HepG2 (cell line): ENCODE measurements around the gene CTRL. TPM values are rescaled to one million over a fixed set of nuclear protein-coding genes. Genes with fewer than 3 reads are reported as not detected.
A peak's percentile ranks its signal among the peaks of the same experiment; 100 is the strongest.

Experiments
- DRAP1 ChIP-seq: IDR thresholded peaks from 2 replicates; pipeline ENCODE4 v1.6.1; 2016; ENCODE audit warnings: missing genetic modification reagents, missing compliant biosample characterization
- EEA1 ChIP-seq: sonication (generic); formaldehyde crosslinking; IDR thresholded peaks from 2 replicates; pipeline ENCODE4 v1.5.1; 2020; ENCODE audit warnings: mild to moderate bottlenecking, missing genetic modification reagents, borderline replicate concordance
- GMEB1 ChIP-seq: sonication (generic); formaldehyde crosslinking; IDR thresholded peaks from 2 replicates; pipeline ENCODE4 v1.5.1; 2020; ENCODE audit warnings: missing genetic modification reagents, mild to moderate bottlenecking, borderline replicate concordance
- HES4 ChIP-seq: sonication (generic); formaldehyde crosslinking; IDR thresholded peaks from 2 replicates; pipeline ENCODE4 v1.9.0; 2021; ENCODE audit warnings: mild to moderate bottlenecking, missing genetic modification reagents, borderline replicate concordance
- KDM5A ChIP-seq: fragments of 200-600 bp; sonication (generic); IDR thresholded peaks from 2 replicates; pipeline ENCODE4 v1.7.0; 2018; ENCODE audit warnings: antibody characterized with exemption, mild to moderate bottlenecking, low read length, borderline replicate concordance
- MEIS2 ChIP-seq: sonication (generic); formaldehyde crosslinking; IDR thresholded peaks from 2 replicates; pipeline ENCODE4 v1.9.0; 2021; ENCODE audit warnings: mild to moderate bottlenecking, missing genetic modification reagents
- POLR2A ChIP-seq, 2 experiments: IDR thresholded peaks; 2 replicates each; pipeline ENCODE4 v1.6.1; 2011; ENCODE audit warnings: low read depth in 2 of 2, low read length in 2 of 2, mild to moderate bottlenecking in 1 of 2, moderate library complexity in 1 of 2; ENCODE audit not compliant: insufficient read depth in 1 of 2
- ZBTB3 ChIP-seq: sonication (generic); formaldehyde crosslinking; IDR thresholded peaks from 2 replicates; pipeline ENCODE4 v1.4.0; 2020; ENCODE audit warnings: low read depth, mild to moderate bottlenecking, moderate library complexity, missing genetic modification reagents, borderline replicate concordance
- ZBTB34 ChIP-seq: sonication (generic); formaldehyde crosslinking; IDR thresholded peaks from 2 replicates; pipeline ENCODE4 v1.8.0; 2022; ENCODE audit warnings: mild to moderate bottlenecking, missing genetic modification reagents
- ZNF101 ChIP-seq: sonication (generic); formaldehyde crosslinking; IDR thresholded peaks from 2 replicates; pipeline ENCODE4 v1.4.0; 2020; ENCODE audit warnings: mild to moderate bottlenecking, low read depth, missing genetic modification reagents, borderline replicate concordance
- ZNF263 ChIP-seq: sonication (generic); formaldehyde crosslinking; IDR thresholded peaks from 2 replicates; pipeline ENCODE4 v1.4.0; 2020; ENCODE audit warnings: missing genetic modification reagents
- ZNF564 ChIP-seq: sonication (generic); formaldehyde crosslinking; IDR thresholded peaks from 2 replicates; pipeline ENCODE4 v1.8.1; 2023; ENCODE audit warnings: mild to moderate bottlenecking, missing genetic modification reagents
- ZNF777 ChIP-seq: sonication (generic); formaldehyde crosslinking; IDR thresholded peaks from 2 replicates; pipeline ENCODE4 v1.4.0; 2020; ENCODE audit warnings: missing genetic modification reagents
- ZNF816 ChIP-seq: sonication (generic); formaldehyde crosslinking; IDR thresholded peaks from 2 replicates; pipeline ENCODE4 v1.8.0; 2022; ENCODE audit warnings: missing genetic modification reagents, mild to moderate bottlenecking, borderline replicate concordance
- ZSCAN29 ChIP-seq: sonication (generic); formaldehyde crosslinking; conservative IDR thresholded peaks from 2 replicates; pipeline ENCODE4 v1.4.0; 2020; ENCODE audit warnings: mild to moderate bottlenecking, missing genetic modification reagents
- polyA plus RNA-seq, 8 experiments: library from polyadenylated mRNA; depleted of rRNA in 3 of 8; stranded (reverse) in 7 of 8; unstranded in 1 of 8; fragments of >200 nt; fragmentation: Illumina TruSeq in 4 of 8; extraction: Trizol in 4 of 8; gene quantifications; 2 replicates each; pipeline versions ENCODE4 v1.2.1 to v1.2.3, GENCODE V29; 2011 to 2016; ENCODE audit warnings: low read depth in 4 of 8, missing spikeins in 1 of 8, mixed read lengths in 1 of 8; ENCODE audit not compliant: insufficient read depth in 1 of 8
- total RNA-seq, 5 experiments: library from RNA; depleted of rRNA; stranded (reverse); fragments of >200 nt; fragmentation: Illumina TruSeq; extraction: Trizol; gene quantifications; 2 replicates each; pipeline ENCODE4 v1.2.3, GENCODE V29; 2016; ENCODE audit warnings: low read depth in 1 of 5
- TF ChIP-seq, protein P1 (sequence below), 2 experiments: sonication (generic) in 1 of 2; formaldehyde crosslinking in 1 of 2; IDR thresholded peaks; 2 replicates each; pipeline versions ENCODE4 v1.4.0 to v1.6.1; 2018 to 2020; ENCODE audit warnings: missing genetic modification reagents in 2 of 2, borderline replicate concordance in 1 of 2, low read depth in 1 of 2, mild to moderate bottlenecking in 1 of 2, missing biosample characterization in 1 of 2
- TF ChIP-seq, protein P2 (sequence below), 2 experiments: fragments of 450-650 bp in 1 of 2; sonication (generic) in 1 of 2; formaldehyde crosslinking; IDR thresholded peaks; 2 replicates each; pipeline versions ENCODE4 v1.5.0 to v1.8.0; 2020 to 2022; ENCODE audit warnings: mild to moderate bottlenecking in 1 of 2, missing genetic modification reagents in 1 of 2
- TF ChIP-seq, protein P3 (sequence below): sonication (generic); formaldehyde crosslinking; IDR thresholded peaks from 2 replicates; pipeline ENCODE4 v1.5.0; 2020; ENCODE audit warnings: mild to moderate bottlenecking, missing genetic modification reagents

The CTRL gene
- total and polyA plus RNA-seq, 2 of the 13 experiments (the other 11 are each of a cell fraction or from before 2014, with no cell fraction given): 1.9 to 2.7 TPM

GRCh38 chr16:67966549-67967182 lies 35.0 kb upstream of the CTRL start (continued):
- TF ChIP-seq, protein P1, sequence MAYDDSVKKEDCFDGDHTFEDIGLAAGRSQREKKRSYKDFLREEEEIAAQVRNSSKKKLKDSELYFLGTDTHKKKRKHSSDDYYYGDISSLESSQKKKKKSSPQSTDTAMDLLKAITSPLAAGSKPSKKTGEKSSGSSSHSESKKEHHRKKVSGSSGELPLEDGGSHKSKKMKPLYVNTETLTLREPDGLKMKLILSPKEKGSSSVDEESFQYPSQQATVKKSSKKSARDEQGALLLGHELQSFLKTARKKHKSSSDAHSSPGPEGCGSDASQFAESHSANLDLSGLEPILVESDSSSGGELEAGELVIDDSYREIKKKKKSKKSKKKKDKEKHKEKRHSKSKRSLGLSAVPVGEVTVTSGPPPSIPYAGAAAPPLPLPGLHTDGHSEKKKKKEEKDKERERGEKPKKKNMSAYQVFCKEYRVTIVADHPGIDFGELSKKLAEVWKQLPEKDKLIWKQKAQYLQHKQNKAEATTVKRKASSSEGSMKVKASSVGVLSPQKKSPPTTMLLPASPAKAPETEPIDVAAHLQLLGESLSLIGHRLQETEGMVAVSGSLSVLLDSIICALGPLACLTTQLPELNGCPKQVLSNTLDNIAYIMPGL (CRISPR knock-in tag; IDR thresholded peaks at IDR 0.05; ENCODE audit: borderline replicate concordance in 1 of 2, low read depth in 1 of 2): peak; percentile 3 to 53; a peak in 1 of 4 replicates
- TF ChIP-seq EEA1 (CRISPR knock-in tag) (no peak), DRAP1 (CRISPR knock-in tag) (peak; percentile 65), HES4 (CRISPR knock-in tag) (no peak; the same call in 1 of the 2 replicates), ZBTB3 (CRISPR knock-in tag) (no peak), ZNF564 (0 out of 2 replicates have a peak, but pooled peaks have one; percentile 17), GMEB1 (CRISPR knock-in tag) (no peak), ZNF101 (CRISPR knock-in tag) (no peak), MEIS2 (CRISPR knock-in tag) (no peak), ZNF777 (no peak), ZSCAN29 (no peak; the same call in 1 of the 2 replicates), ZBTB34 (CRISPR knock-in tag) (no peak), ZNF263 (peak; percentile 87), POLR2A (IDR thresholded peaks at IDR 0.05; ENCODE audit: insufficient read depth in 1 of 2, low read depth in 2 of 2, low read length in 2 of 2) (peak; percentile 12 to 58; a peak in 2 of 4 replicates), KDM5A (no peak), ZNF816 (CRISPR knock-in tag) (no peak)
- TF ChIP-seq, protein P2, sequence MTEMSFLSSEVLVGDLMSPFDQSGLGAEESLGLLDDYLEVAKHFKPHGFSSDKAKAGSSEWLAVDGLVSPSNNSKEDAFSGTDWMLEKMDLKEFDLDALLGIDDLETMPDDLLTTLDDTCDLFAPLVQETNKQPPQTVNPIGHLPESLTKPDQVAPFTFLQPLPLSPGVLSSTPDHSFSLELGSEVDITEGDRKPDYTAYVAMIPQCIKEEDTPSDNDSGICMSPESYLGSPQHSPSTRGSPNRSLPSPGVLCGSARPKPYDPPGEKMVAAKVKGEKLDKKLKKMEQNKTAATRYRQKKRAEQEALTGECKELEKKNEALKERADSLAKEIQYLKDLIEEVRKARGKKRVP (CRISPR knock-in tag; IDR thresholded peaks at IDR 0.05): no peak
- TF ChIP-seq, protein P3, sequence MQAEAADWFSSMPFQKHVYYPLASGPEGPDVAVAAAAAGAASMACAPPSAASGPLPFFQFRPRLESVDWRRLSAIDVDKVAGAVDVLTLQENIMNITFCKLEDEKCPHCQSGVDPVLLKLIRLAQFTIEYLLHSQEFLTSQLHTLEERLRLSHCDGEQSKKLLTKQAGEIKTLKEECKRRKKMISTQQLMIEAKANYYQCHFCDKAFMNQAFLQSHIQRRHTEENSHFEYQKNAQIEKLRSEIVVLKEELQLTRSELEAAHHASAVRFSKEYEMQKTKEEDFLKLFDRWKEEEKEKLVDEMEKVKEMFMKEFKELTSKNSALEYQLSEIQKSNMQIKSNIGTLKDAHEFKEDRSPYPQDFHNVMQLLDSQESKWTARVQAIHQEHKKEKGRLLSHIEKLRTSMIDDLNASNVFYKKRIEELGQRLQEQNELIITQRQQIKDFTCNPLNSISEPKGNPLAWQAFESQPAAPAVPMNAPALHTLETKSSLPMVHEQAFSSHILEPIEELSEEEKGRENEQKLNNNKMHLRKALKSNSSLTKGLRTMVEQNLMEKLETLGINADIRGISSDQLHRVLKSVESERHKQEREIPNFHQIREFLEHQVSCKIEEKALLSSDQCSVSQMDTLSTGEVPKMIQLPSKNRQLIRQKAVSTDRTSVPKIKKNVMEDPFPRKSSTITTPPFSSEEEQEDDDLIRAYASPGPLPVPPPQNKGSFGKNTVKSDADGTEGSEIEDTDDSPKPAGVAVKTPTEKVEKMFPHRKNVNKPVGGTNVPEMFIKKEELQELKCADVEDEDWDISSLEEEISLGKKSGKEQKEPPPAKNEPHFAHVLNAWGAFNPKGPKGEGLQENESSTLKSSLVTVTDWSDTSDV (CRISPR knock-in tag): no peak
